ENCODE results near the gene ADPRHL1.

The ADPRHL1 gene

GRCh38 chr13:113452942-113453901 is at the start of gene ADPRHL1:
Gene ADPRHL1 (minus strand): TSS chr13:113453488. CDS start chr13:113453437, 51 bp downstream.
- DNase-seq = no peak

GRCh38 chr13:113502686-113503085 is 49.4 kb upstream of the ADPRHL1 start:
- no peak for DNase-seq

GRCh38 chr13:113500530-113501265 is 47.4 kb upstream of the ADPRHL1 start:
- DNase-seq = no peak

GRCh38 chr13:113499936-113500335 is 46.6 kb upstream of the ADPRHL1 start:
- DNase-seq = no peak

- peak; percentile 58 for DNase-seq
Observed at GRCh38 chr13:113498905-113499304, 45.6 kb upstream of the ADPRHL1 start.

GRCh38 chr13:113497217-113497616 is 43.9 kb upstream of the ADPRHL1 start:
- no peak for DNase-seq

GRCh38 chr13:113495494-113496210 is 42.4 kb upstream of the ADPRHL1 start:
- DNase-seq = no peak

GRCh38 chr13:113493315-113493951 is 40.1 kb upstream of the ADPRHL1 start:
- DNase-seq = peak; percentile 60

GRCh38 chr13:113491982-113492381 is 38.7 kb upstream of the ADPRHL1 start:
- no peak for DNase-seq

- DNase-seq = peak; percentile 56
Observed at GRCh38 chr13:113491418-113491883, 38.2 kb upstream of the ADPRHL1 start.

- DNase-seq = peak; percentile 91
Observed at GRCh38 chr13:113490496-113491417, 37.5 kb upstream of the ADPRHL1 start, which contains the start of gene DCUN1D2. Gene DCUN1D2 (minus strand): TSS chr13:113490711. CDS start chr13:113490669, 42 bp downstream.

- peak; percentile 45 for DNase-seq
Observed at GRCh38 chr13:113489549-113490495, 36.5 kb upstream of the ADPRHL1 start.

GRCh38 chr13:113489171-113489548 is 35.9 kb upstream of the ADPRHL1 start:
- no peak for DNase-seq

GRCh38 chr13:113488283-113488682 is 35.0 kb upstream of the ADPRHL1 start:
- DNase-seq = no peak

GRCh38 chr13:113486698-113487097 is 33.4 kb upstream of the ADPRHL1 start:
- DNase-seq = no peak

GRCh38 chr13:113485545-113485944 is 32.3 kb upstream of the ADPRHL1 start:
- no peak for DNase-seq

GRCh38 chr13:113483504-113484293 is 30.4 kb upstream of the ADPRHL1 start:
- DNase-seq = no peak

- DNase-seq = no peak
Observed at GRCh38 chr13:113483081-113483480, 29.8 kb upstream of the ADPRHL1 start.

GRCh38 chr13:113479179-113479578 is 25.9 kb upstream of the ADPRHL1 start:
- DNase-seq = peak; percentile 45

All from hematopoietic multipotent progenitor cell treated with erythropoietin and hydrocortisone succinate and interleukin-3 and kit ligand, for 8 days (in vitro differentiated cells).